K562 (cell line): ENCODE measurements around the gene METRNL. TPM values are rescaled to one million over a fixed set of nuclear protein-coding genes. Genes with fewer than 3 reads are reported as not detected.
A peak's percentile ranks its signal among the peaks of the same experiment; 100 is the strongest.

Experiments used
- ATF1 ChIP-seq, 2 experiments: fragments of 450-650 bp in 1 of 2; IDR thresholded peaks; 2 replicates each; pipeline ENCODE4 v1.6.1; 2016; ENCODE audit warnings: missing compliant biosample characterization in 1 of 2, missing genetic modification characterization in 1 of 2
- FOXK1 ChIP-seq: sonication (generic); formaldehyde crosslinking; IDR thresholded peaks from 2 replicates; pipeline ENCODE4 v1.8.0; 2022; ENCODE audit warnings: missing genetic modification reagents, mild to moderate bottlenecking, borderline replicate concordance
- GABPB2 ChIP-seq: fragments of 250-450 bp; sonication (Bioruptor Pico); conservative IDR thresholded peaks from 2 replicates; pipeline ENCODE4 v1.5.1; 2021; ENCODE audit warnings: mild to moderate bottlenecking
- GATAD2B ChIP-seq: fragments of 450-650 bp; IDR thresholded peaks from 2 replicates; pipeline ENCODE4 v1.6.1; 2017; ENCODE audit warnings: mild to moderate bottlenecking, borderline replicate concordance
- HDAC1 ChIP-seq, 2 experiments: fragments of 450-650 bp; IDR thresholded peaks; 2 replicates each; pipeline ENCODE4 v1.6.1; 2016 to 2017; ENCODE audit warnings: inconsistent platforms in 1 of 2, mild to moderate bottlenecking in 1 of 2, moderate library complexity in 1 of 2
- MAFF ChIP-seq: IDR thresholded peaks from 2 replicates; pipeline ENCODE4 v1.6.1; 2012; ENCODE audit warnings: low read length, improper control_type of control experiment
- MAFG ChIP-seq: fragments of 450-650 bp; conservative IDR thresholded peaks from 2 replicates; pipeline ENCODE4 v1.6.1; 2016; ENCODE audit warnings: missing genetic modification characterization, missing compliant biosample characterization
- MIER1 ChIP-seq: fragments of 450-650 bp; IDR thresholded peaks from 2 replicates; pipeline ENCODE4 v1.6.1; 2016; ENCODE audit warnings: antibody characterized with exemption, mild to moderate bottlenecking, low read depth
- MTA1 ChIP-seq: fragments of 450-650 bp; IDR thresholded peaks from 2 replicates; pipeline ENCODE4 v1.6.1; 2017; ENCODE audit warnings: borderline replicate concordance
- SMARCA4 ChIP-seq: fragments of 450-650 bp; IDR thresholded peaks from 2 replicates; pipeline ENCODE4 v1.6.1; 2016
- SPI1 ChIP-seq: IDR thresholded peaks from 2 replicates; pipeline ENCODE4 v1.6.1; 2011; ENCODE audit warnings: low read depth, low read length, control low read depth, borderline replicate concordance
- WHSC1 ChIP-seq: IDR thresholded peaks from one replicate; pipeline ENCODE4 v1.6.1; 2012; ENCODE audit warnings: low read length, control low read depth, inconsistent platforms
- ZFP30 ChIP-seq: fragments of 250-450 bp; sonication (Bioruptor Pico); IDR thresholded peaks from 2 replicates; pipeline ENCODE4 v1.8.0; 2022; ENCODE audit warnings: moderate library complexity, mild to moderate bottlenecking, inconsistent platforms, borderline replicate concordance
- polyA plus RNA-seq, 8 experiments: library from polyadenylated mRNA; depleted of rRNA in 4 of 8; stranded (reverse) in 5 of 8; unstranded in 3 of 8; fragments of >200 nt; fragmentation: Nextera tagmentation in 2 of 8; fragmentation: Illumina TruSeq in 1 of 8; extraction: Ambion mirVana in 2 of 8; extraction: Trizol in 1 of 8; gene quantifications; 2 replicates each; pipeline versions ENCODE4 v1.2.1 to v1.2.3, GENCODE V29; 2011 to 2014; ENCODE audit warnings: inconsistent platforms in 1 of 8, missing spikeins in 1 of 8
- total RNA-seq, 7 experiments: library from RNA; depleted of rRNA in 6 of 7; stranded (reverse); fragments of >200 nt in 6 of 7; fragmentation: Illumina TruSeq in 2 of 7; extraction: Trizol in 2 of 7; gene quantifications; 2 replicates each; pipeline versions ENCODE4 v1.2.1 to v1.2.3, GENCODE V29; 2011 to 2021; ENCODE audit warnings: low replicate concordance in 1 of 7
- TF ChIP-seq, protein P1 (sequence below): IDR thresholded peaks from 3 replicates; pipeline ENCODE4 v1.6.1; 2011; ENCODE audit warnings: borderline replicate concordance, mild to moderate bottlenecking, moderate library complexity; ENCODE audit not compliant: insufficient read length; ENCODE audit errors: extremely low read depth
- TF ChIP-seq, protein P2 (sequence below): conservative IDR thresholded peaks from 2 replicates; pipeline ENCODE4 v1.6.1; 2011; ENCODE audit warnings: low read depth, mild to moderate bottlenecking, low read length; ENCODE audit not compliant: control insufficient read depth
- TF ChIP-seq, protein P3 (sequence below), 2 experiments: IDR thresholded peaks in 1 of 2; conservative IDR thresholded peaks in 1 of 2; 2 replicates each; pipeline ENCODE4 v1.6.1; 2016; ENCODE audit warnings: low read depth in 2 of 2, mild to moderate bottlenecking in 1 of 2, missing compliant biosample characterization in 1 of 2, missing genetic modification characterization in 1 of 2, moderate library complexity in 1 of 2
- TF ChIP-seq, protein P4 (sequence below), 2 experiments: fragments of 450-650 bp; conservative IDR thresholded peaks; 2 replicates each; pipeline ENCODE4 v1.6.1; 2017; ENCODE audit warnings: mild to moderate bottlenecking in 2 of 2, moderate library complexity in 2 of 2

METRNL gene
- total and polyA plus RNA-seq, 9 of the 15 experiments (the other 6 are each of a cell fraction or from before 2014, with no cell fraction given) = 0.17 to 31.8 (median 2.9) TPM

DNA sequence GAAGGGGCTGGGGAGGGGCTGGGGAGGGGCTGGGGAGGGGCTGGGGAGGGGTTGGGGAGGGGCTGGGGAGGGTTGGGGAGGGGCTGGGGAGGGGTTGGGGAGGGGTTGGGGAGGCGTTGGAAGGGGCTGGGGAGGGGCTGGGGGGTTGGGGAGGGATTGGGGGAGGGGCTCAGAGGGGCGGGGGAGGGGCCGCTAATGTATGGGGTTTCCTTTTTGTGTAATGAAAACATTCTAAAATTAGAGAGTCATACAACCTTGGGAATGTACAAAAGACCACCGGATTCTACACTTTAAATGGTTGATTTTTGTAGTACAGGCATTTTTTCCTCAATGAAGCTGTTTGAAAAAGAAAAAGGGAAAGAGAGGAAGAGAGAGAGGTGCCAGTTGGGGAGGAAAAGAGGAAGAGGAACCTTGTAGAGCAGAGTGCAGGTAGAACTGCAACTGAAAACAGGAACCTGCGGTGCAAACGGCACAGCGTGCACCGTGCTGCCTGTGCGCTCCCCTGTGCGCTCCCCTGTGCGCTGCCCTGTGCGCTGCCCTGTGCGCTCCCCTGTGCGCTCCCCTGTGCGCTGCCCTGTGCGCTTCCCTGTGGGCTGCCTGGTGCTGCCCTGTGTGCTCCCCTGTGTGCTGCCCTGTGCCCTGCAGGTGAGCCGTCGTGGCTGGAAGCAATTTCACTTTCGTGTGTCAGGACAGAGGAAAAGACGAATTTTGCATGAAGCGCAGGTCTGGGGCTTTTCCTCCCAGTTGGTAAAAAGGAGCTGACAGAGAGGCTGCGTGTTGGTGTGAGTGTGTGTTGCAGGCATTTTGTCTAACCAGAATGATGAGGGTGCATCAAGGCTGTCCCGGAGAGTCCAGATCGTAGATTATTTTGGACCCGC, 40.8 kb downstream of the METRNL start (continued):
- TF ChIP-seq, protein P1, sequence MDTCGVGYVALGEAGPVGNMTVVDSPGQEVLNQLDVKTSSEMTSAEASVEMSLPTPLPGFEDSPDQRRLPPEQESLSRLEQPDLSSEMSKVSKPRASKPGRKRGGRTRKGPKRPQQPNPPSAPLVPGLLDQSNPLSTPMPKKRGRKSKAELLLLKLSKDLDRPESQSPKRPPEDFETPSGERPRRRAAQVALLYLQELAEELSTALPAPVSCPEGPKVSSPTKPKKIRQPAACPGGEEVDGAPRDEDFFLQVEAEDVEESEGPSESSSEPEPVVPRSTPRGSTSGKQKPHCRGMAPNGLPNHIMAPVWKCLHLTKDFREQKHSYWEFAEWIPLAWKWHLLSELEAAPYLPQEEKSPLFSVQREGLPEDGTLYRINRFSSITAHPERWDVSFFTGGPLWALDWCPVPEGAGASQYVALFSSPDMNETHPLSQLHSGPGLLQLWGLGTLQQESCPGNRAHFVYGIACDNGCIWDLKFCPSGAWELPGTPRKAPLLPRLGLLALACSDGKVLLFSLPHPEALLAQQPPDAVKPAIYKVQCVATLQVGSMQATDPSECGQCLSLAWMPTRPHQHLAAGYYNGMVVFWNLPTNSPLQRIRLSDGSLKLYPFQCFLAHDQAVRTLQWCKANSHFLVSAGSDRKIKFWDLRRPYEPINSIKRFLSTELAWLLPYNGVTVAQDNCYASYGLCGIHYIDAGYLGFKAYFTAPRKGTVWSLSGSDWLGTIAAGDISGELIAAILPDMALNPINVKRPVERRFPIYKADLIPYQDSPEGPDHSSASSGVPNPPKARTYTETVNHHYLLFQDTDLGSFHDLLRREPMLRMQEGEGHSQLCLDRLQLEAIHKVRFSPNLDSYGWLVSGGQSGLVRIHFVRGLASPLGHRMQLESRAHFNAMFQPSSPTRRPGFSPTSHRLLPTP = no peak
- TF ChIP-seq MIER1 (no peak), GATAD2B (no peak), ATF1 (CRISPR knock-in tag; IDR thresholded peaks at IDR 0.05) (no peak), ATF1 (tag; IDR thresholded peaks at IDR 0.05) (no peak), MAFG (tag) (no peak), MAFF (no peak), SPI1 (peak; percentile 97), HDAC1 (IDR thresholded peaks at IDR 0.05) (0 out of 4 replicates have a peak, but pooled peaks of 1 of the 2 experiments have one; percentile 20), WHSC1 (no peak), GABPB2 (no peak), SMARCA4 (no peak), FOXK1 (CRISPR knock-in tag) (no peak), ZFP30 (no peak), MTA1 (peak; percentile 31; the same call in 1 of the 2 replicates)
- TF ChIP-seq, protein P2, sequence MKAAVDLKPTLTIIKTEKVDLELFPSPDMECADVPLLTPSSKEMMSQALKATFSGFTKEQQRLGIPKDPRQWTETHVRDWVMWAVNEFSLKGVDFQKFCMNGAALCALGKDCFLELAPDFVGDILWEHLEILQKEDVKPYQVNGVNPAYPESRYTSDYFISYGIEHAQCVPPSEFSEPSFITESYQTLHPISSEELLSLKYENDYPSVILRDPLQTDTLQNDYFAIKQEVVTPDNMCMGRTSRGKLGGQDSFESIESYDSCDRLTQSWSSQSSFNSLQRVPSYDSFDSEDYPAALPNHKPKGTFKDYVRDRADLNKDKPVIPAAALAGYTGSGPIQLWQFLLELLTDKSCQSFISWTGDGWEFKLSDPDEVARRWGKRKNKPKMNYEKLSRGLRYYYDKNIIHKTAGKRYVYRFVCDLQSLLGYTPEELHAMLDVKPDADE = no peak
- TF ChIP-seq, protein P3, sequence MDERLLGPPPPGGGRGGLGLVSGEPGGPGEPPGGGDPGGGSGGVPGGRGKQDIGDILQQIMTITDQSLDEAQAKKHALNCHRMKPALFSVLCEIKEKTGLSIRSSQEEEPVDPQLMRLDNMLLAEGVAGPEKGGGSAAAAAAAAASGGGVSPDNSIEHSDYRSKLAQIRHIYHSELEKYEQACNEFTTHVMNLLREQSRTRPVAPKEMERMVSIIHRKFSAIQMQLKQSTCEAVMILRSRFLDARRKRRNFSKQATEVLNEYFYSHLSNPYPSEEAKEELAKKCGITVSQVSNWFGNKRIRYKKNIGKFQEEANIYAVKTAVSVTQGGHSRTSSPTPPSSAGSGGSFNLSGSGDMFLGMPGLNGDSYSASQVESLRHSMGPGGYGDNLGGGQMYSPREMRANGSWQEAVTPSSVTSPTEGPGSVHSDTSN (CRISPR knock-in tag; IDR thresholded peaks at IDR 0.05; ENCODE audit: low read depth) = no peak
- TF ChIP-seq, protein P3 (tag; conservative IDR thresholded peaks at IDR 0.05; ENCODE audit: low read depth) = no peak
- TF ChIP-seq, protein P4, sequence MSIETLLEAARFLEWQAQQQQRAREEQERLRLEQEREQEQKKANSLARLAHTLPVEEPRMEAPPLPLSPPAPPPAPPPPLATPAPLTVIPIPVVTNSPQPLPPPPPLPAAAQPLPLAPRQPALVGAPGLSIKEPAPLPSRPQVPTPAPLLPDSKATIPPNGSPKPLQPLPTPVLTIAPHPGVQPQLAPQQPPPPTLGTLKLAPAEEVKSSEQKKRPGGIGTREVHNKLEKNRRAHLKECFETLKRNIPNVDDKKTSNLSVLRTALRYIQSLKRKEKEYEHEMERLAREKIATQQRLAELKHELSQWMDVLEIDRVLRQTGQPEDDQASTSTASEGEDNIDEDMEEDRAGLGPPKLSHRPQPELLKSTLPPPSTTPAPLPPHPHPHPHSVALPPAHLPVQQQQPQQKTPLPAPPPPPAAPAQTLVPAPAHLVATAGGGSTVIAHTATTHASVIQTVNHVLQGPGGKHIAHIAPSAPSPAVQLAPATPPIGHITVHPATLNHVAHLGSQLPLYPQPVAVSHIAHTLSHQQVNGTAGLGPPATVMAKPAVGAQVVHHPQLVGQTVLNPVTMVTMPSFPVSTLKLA (conservative IDR thresholded peaks at IDR 0.05) = no peak
